ENCODE data around the gene PTPRF. TPM values are rescaled to one million over a fixed set of nuclear protein-coding genes. Genes with fewer than 3 reads are reported as not detected.
A peak's percentile ranks its signal among the peaks of the same experiment; 100 is the strongest.

Gene PTPRF
- total RNA-seq, 2 donors from 2014 or later = 203 to 250 TPM

DNA sequence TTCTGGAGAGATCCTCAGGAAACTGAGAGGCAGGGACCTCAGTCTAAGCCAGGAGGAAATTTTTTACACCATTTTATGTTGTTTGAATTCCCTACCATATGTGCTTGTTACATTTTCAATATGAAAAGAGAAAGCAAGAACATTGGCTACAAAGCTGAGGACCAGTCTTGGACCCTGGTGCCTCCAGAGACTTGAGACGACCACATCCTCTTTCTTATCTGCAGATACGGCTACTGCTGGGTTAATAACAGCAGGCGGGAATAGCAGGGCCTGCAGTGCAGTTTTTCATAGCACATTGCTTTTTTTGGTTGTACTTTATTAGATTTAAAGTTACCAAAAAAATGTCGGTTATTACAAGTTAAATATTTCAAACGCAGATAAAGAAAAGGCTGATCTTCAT lies 123.2 kb downstream of the PTPRF start:
- Mint-ChIP-seq H3K4me3 (no peak overlapping the region), H3K27ac (peak overlapping the region; percentile 62), H3K27me3 (ENCODE audit: insufficient read depth) (no peaks in the 10 kb centered on the region), H3K9me3 (no peaks in the 10 kb centered on the region), H3K4me1 (peaks cover 20% of the 10 kb centered on the region), H3K36me3 (ENCODE audit: low read depth) (peaks cover 50% of the 10 kb centered on the region)
- H3K9ac ChIP-seq (ENCODE audit: extremely low read depth, low read length, poor library complexity, severe bottlenecking) = no peak overlapping the region
- 92 to 100% methylated on average over 5 of the region's 5 CpGs for WGBS, 2 experiments (ENCODE audit: insufficient coverage in 1 of 2, insufficient read length in 1 of 2)
- H3K4me1 ChIP-seq (ENCODE audit: control insufficient read depth, insufficient read depth, low read length) = no peaks in the 10 kb centered on the region
- peaks cover 55% of the 10 kb centered on the region for H3K36me3 ChIP-seq (ENCODE audit: control insufficient read depth, insufficient read depth, low read length)
- H3K4me3 ChIP-seq (ENCODE audit: low read length) = no peak overlapping the region
- H3K27ac ChIP-seq (ENCODE audit: low read depth, low read length) = no peak overlapping the region
- no peaks in the 10 kb centered on the region for H3K27me3 ChIP-seq (ENCODE audit: control insufficient read depth, insufficient read depth, low read length, poor library complexity, severe bottlenecking)
- DNase-seq = no peak
- TF ChIP-seq, protein P1, sequence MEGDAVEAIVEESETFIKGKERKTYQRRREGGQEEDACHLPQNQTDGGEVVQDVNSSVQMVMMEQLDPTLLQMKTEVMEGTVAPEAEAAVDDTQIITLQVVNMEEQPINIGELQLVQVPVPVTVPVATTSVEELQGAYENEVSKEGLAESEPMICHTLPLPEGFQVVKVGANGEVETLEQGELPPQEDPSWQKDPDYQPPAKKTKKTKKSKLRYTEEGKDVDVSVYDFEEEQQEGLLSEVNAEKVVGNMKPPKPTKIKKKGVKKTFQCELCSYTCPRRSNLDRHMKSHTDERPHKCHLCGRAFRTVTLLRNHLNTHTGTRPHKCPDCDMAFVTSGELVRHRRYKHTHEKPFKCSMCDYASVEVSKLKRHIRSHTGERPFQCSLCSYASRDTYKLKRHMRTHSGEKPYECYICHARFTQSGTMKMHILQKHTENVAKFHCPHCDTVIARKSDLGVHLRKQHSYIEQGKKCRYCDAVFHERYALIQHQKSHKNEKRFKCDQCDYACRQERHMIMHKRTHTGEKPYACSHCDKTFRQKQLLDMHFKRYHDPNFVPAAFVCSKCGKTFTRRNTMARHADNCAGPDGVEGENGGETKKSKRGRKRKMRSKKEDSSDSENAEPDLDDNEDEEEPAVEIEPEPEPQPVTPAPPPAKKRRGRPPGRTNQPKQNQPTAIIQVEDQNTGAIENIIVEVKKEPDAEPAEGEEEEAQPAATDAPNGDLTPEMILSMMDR (conservative IDR thresholded peaks at IDR 0.05) = no peak
- H3K9me3 ChIP-seq (ENCODE audit: control insufficient read depth, low read length) = no peaks in the 10 kb centered on the region

GRCh38 chr1:43655953-43656352 lies 125.3 kb downstream of the PTPRF start:
- H3K4me1 ChIP-seq (ENCODE audit: control insufficient read depth, insufficient read depth, low read length) = no peaks in the 10 kb centered on the region
- H3K4me3 ChIP-seq (ENCODE audit: low read length) = no peak overlapping the region
- H3K27ac ChIP-seq (ENCODE audit: low read depth, low read length) = no peak overlapping the region
- TF ChIP-seq, protein P1 (conservative IDR thresholded peaks at IDR 0.05) = no peak
- Mint-ChIP-seq H3K27ac (no peak overlapping the region), H3K4me3 (no peak overlapping the region), H3K27me3 (ENCODE audit: insufficient read depth) (no peaks in the 10 kb centered on the region), H3K4me1 (peaks cover 29% of the 10 kb centered on the region), H3K9me3 (no peaks in the 10 kb centered on the region), H3K36me3 (ENCODE audit: low read depth) (peaks cover 66% of the 10 kb centered on the region)
- no peaks in the 10 kb centered on the region for H3K27me3 ChIP-seq (ENCODE audit: control insufficient read depth, insufficient read depth, low read length, poor library complexity, severe bottlenecking)
- no peak overlapping the region for H3K9ac ChIP-seq (ENCODE audit: extremely low read depth, low read length, poor library complexity, severe bottlenecking)
- H3K36me3 ChIP-seq (ENCODE audit: control insufficient read depth, insufficient read depth, low read length) = peaks cover 75% of the 10 kb centered on the region
- no peak for DNase-seq
- WGBS, 2 experiments (ENCODE audit: insufficient coverage in 1 of 2, insufficient read length in 1 of 2) = 80 to 86% methylated on average over 1 of the region's 1 CpG
- H3K9me3 ChIP-seq (ENCODE audit: control insufficient read depth, low read length) = no peaks in the 10 kb centered on the region

DNA sequence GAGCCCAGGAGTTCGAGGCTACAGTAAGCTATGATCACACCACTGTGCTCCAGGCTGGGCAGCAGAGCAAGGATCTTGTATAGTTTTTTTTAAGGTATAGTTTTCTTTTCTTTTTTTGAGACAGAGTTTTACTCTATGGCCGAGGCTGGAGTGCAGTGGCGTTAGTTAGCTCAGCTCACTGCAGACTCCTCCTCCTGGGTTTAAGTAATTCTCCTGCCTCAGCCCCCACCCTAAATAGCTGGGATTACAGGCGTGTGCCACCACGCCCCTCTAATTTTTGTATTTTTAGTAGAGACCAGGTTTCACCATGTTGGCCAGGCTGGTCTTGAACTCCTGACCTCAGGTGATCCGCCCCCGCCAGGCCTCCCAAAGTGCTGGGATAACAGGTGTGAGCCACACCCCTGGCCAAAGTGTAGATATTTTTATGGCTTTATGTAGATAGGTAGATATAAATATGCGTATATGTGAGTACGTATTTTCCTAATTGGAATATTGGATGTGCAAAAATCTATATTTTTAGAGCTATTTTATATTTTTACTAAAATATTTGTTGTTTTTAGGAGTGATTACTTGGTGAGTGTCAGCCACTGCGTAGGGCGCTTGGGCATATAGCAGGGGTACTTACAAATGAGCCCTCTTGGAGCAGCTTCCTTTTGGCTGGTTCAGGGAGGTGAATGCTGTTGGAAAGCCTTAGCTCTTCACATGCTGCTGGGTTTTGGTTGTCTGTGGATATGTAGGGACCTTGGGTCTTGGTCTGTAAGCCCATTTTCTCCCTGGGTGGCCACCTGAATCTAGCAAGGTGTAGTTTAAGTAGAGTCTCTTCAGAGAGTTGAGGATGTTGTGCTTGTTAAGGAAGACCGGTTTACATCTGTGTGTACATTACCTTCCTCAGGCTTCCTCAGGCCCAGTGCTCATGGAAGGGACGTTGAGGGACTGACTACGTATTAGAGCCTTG lies 128.8 kb downstream of the PTPRF start:
- peaks cover 83% of the 10 kb centered on the region for H3K36me3 Mint-ChIP-seq (ENCODE audit: low read depth)

More for the DNA sequence above, 128.8 kb downstream of the PTPRF start:
- Mint-ChIP-seq H3K27ac (peak overlapping the region; percentile 26), H3K27me3 (ENCODE audit: insufficient read depth) (no peaks in the 10 kb centered on the region), H3K9me3 (no peaks in the 10 kb centered on the region), H3K4me1 (peaks cover 11% of the 10 kb centered on the region), H3K4me3 (no peak overlapping the region)
- TF ChIP-seq, protein P1 (conservative IDR thresholded peaks at IDR 0.05) = no peak
- no peaks in the 10 kb centered on the region for H3K4me1 ChIP-seq (ENCODE audit: control insufficient read depth, insufficient read depth, low read length)
- no peak overlapping the region for H3K4me3 ChIP-seq (ENCODE audit: low read length)
- no peaks in the 10 kb centered on the region for H3K9me3 ChIP-seq (ENCODE audit: control insufficient read depth, low read length)
- H3K9ac ChIP-seq (ENCODE audit: extremely low read depth, low read length, poor library complexity, severe bottlenecking) = no peak overlapping the region
- H3K27ac ChIP-seq (ENCODE audit: low read depth, low read length) = no peak overlapping the region
- DNase-seq = peak; percentile 63
- WGBS, 2 experiments (ENCODE audit: insufficient coverage in 1 of 2, insufficient read length in 1 of 2) = 82 to 90% methylated on average over 5 to 14 of the region's 14 CpGs
- no peaks in the 10 kb centered on the region for H3K27me3 ChIP-seq (ENCODE audit: control insufficient read depth, insufficient read depth, low read length, poor library complexity, severe bottlenecking)
- peaks cover 94% of the 10 kb centered on the region for H3K36me3 ChIP-seq (ENCODE audit: control insufficient read depth, insufficient read depth, low read length)
